HepG2 (cell line): ENCODE results near the gene TDRD6.

Experiments used
- CTCF ChIP-seq: sonication (generic); formaldehyde crosslinking; IDR thresholded peaks from 2 replicates; pipeline ENCODE4 v1.5.0; 2020; ENCODE audit warnings: mild to moderate bottlenecking, missing genetic modification reagents, moderate library complexity
- DPF2 ChIP-seq: sonication (generic); formaldehyde crosslinking; IDR thresholded peaks from 2 replicates; pipeline ENCODE4 v1.4.0; 2020; ENCODE audit warnings: mild to moderate bottlenecking, low read depth, missing genetic modification reagents, borderline replicate concordance
- FIP1L1 ChIP-seq: fragments of 200-400 bp; formaldehyde crosslinking; IDR thresholded peaks from 2 replicates; pipeline ENCODE4 v1.6.1; 2018; ENCODE audit warnings: low read depth, mild to moderate bottlenecking, low read length, moderate library complexity, borderline replicate concordance; ENCODE audit not compliant: insufficient read depth
- HNRNPUL1 ChIP-seq: fragments of 200-400 bp; formaldehyde crosslinking; IDR thresholded peaks from 2 replicates; pipeline ENCODE4 v1.6.1; 2017; ENCODE audit warnings: low read depth, mild to moderate bottlenecking, low read length, moderate library complexity
- PATZ1 ChIP-seq: sonication (generic); formaldehyde crosslinking; IDR thresholded peaks from 2 replicates; pipeline ENCODE4 v1.4.0; 2020; ENCODE audit warnings: missing genetic modification reagents
- POLR2A ChIP-seq, 2 experiments: IDR thresholded peaks; 2 replicates each; pipeline ENCODE4 v1.6.1; 2011; ENCODE audit warnings: low read depth in 2 of 2, low read length in 2 of 2, mild to moderate bottlenecking in 1 of 2, moderate library complexity in 1 of 2; ENCODE audit not compliant: insufficient read depth in 1 of 2
- PRPF4 ChIP-seq: fragments of 200-400 bp; formaldehyde crosslinking; IDR thresholded peaks from 2 replicates; pipeline ENCODE4 v1.6.1; 2016; ENCODE audit warnings: low read length, low read depth; ENCODE audit not compliant: poor library complexity, severe bottlenecking
- SIN3A ChIP-seq: IDR thresholded peaks from 2 replicates; pipeline ENCODE4 v1.6.1; 2011; ENCODE audit warnings: low read depth, mild to moderate bottlenecking, control low read depth, low read length, borderline replicate concordance
- TAF1 ChIP-seq: sonication (generic); formaldehyde crosslinking; IDR thresholded peaks from 2 replicates; pipeline ENCODE4 v1.4.0; 2020; ENCODE audit warnings: missing genetic modification reagents
- ZBTB4 ChIP-seq: sonication (generic); formaldehyde crosslinking; IDR thresholded peaks from 2 replicates; pipeline ENCODE4 v1.4.0; 2020; ENCODE audit warnings: missing genetic modification reagents, mild to moderate bottlenecking, borderline replicate concordance
- ZBTB7A ChIP-seq: sonication (generic); formaldehyde crosslinking; IDR thresholded peaks from 2 replicates; pipeline ENCODE4 v1.8.0; 2022; ENCODE audit warnings: mild to moderate bottlenecking, missing genetic modification reagents
- ZSCAN25 ChIP-seq: sonication (generic); formaldehyde crosslinking; IDR thresholded peaks from 2 replicates; pipeline ENCODE4 v1.8.0; 2022; ENCODE audit warnings: mild to moderate bottlenecking, missing genetic modification reagents

- TF ChIP-seq TAF1 (CRISPR knock-in tag) (no peak), PATZ1 (no peak), FIP1L1 (no peak), PRPF4 (no peak), HNRNPUL1 (no peak), CTCF (no peak), SIN3A (no peak), ZBTB7A (CRISPR knock-in tag) (no peak), ZSCAN25 (CRISPR knock-in tag) (no peak), ZBTB4 (CRISPR knock-in tag) (no peak), DPF2 (CRISPR knock-in tag) (no peak), POLR2A (IDR thresholded peaks at IDR 0.05; ENCODE audit: insufficient read depth in 1 of 2, low read depth in 2 of 2, low read length in 2 of 2) (no peak)
These were observed 49.8 kb upstream of the TDRD6 start for GRCh38 chr6:46637933-46638332.
